ENCODE data around the gene FARP1. TPM values are rescaled to one million over a fixed set of nuclear protein-coding genes. Genes with fewer than 3 reads are reported as not detected.

Gene FARP1
- total RNA-seq, 2 donors from 2014 or later: 23.7 to 26.3 TPM

GRCh38 chr13:98291658-98292057 lies 148.8 kb downstream of the FARP1 start:
- DNase-seq: no peak
- intact Hi-C loops (cut with DNase I): no loop called here
- peak in 1 of 2 donors; percentile 25 for ATAC-seq

- DNase-seq: no peak
- intact Hi-C loops (cut with DNase I): no loop called here
- ATAC-seq: peak in 1 of 2 donors; percentile 18
Measured at GRCh38 chr13:98293103-98293502, 150.2 kb downstream of the FARP1 start.

GRCh38 chr13:98293570-98294142 lies 150.8 kb downstream of the FARP1 start:
- ATAC-seq: no peak
- intact Hi-C loops (cut with DNase I): no loop called here
- DNase-seq: no peak

- ATAC-seq (no peak), DNase-seq (no peak)
- intact Hi-C loops (cut with DNase I): no loop called here
Measured at GRCh38 chr13:98295371-98295770, 152.5 kb downstream of the FARP1 start.

- ATAC-seq: no peak
- intact Hi-C loops (cut with DNase I): no loop called here
- no peak for DNase-seq
Measured at GRCh38 chr13:98297051-98297450, 154.2 kb downstream of the FARP1 start.

- no peak for DNase-seq
Measured at GRCh38 chr13:98297745-98298144, 154.9 kb downstream of the FARP1 start.

GRCh38 chr13:98298599-98298998 lies 155.7 kb downstream of the FARP1 start:
- DNase-seq (no peak), ATAC-seq (no peak)
- intact Hi-C loops (cut with DNase I): no loop called here

More at GRCh38 chr13:98297745-98298144, 154.9 kb downstream of the FARP1 start:
- ATAC-seq: no peak
- intact Hi-C loops (cut with DNase I): no loop called here

GRCh38 chr13:98299235-98299965 lies 156.5 kb downstream of the FARP1 start:
- DNase-seq (no peak), ATAC-seq (no peak)
- intact Hi-C loops (cut with DNase I): no loop called here

GRCh38 chr13:98299966-98300350 lies 157.1 kb downstream of the FARP1 start:
- intact Hi-C loops (cut with DNase I): no loop called here
- ATAC-seq: peak; percentile 47 to 50
- DNase-seq: no peak

- peak in 1 of 2 donors; percentile 45 for ATAC-seq
- intact Hi-C loops (cut with DNase I): no loop called here
- no peak for DNase-seq
Measured at GRCh38 chr13:98300956-98301641, 158.2 kb downstream of the FARP1 start.

- ATAC-seq (no peak), DNase-seq (no peak)
- intact Hi-C loops (cut with DNase I): no loop called here
Measured at GRCh38 chr13:98301721-98302120, 158.8 kb downstream of the FARP1 start.

GRCh38 chr13:98303858-98304257 lies 161.0 kb downstream of the FARP1 start:
- ATAC-seq (no peak), DNase-seq (no peak)
- intact Hi-C loops (cut with DNase I): no loop called here

GRCh38 chr13:98305670-98306069 lies 162.8 kb downstream of the FARP1 start:
- intact Hi-C loops (cut with DNase I): no loop called here
- no peak for ATAC-seq
- no peak for DNase-seq

- ATAC-seq: peak; percentile 62 to 77
- DNase-seq: peak; percentile 41
- intact Hi-C loops (cut with DNase I): no loop called here
Measured at GRCh38 chr13:98307463-98308085, 164.7 kb downstream of the FARP1 start.

- intact Hi-C loops (cut with DNase I): no loop called here
- ATAC-seq: no peak
Measured at GRCh38 chr13:98308086-98308911, 165.4 kb downstream of the FARP1 start.

GRCh38 chr13:98309569-98310335 lies 166.9 kb downstream of the FARP1 start:
- intact Hi-C loops (cut with DNase I): no loop called here
- no peak for DNase-seq
- no peak for ATAC-seq

More at GRCh38 chr13:98308086-98308911, 165.4 kb downstream of the FARP1 start:
- no peak for DNase-seq

GRCh38 chr13:98310485-98311199 lies 167.7 kb downstream of the FARP1 start:
- intact Hi-C loops (cut with DNase I): no loop called here

GRCh38 chr13:98311200-98311548 lies 168.3 kb downstream of the FARP1 start:
- DNase-seq (no peak), ATAC-seq (no peak)
- intact Hi-C loops (cut with DNase I): no loop called here

More at GRCh38 chr13:98310485-98311199, 167.7 kb downstream of the FARP1 start:
- ATAC-seq: no peak
- no peak for DNase-seq
